ENCODE data around the gene TAAR9. TPM values are rescaled to one million over a fixed set of nuclear protein-coding genes. Genes with fewer than 3 reads are reported as not detected.

The TAAR9 gene
- polyA plus RNA-seq (2012; ENCODE audit: low read depth, missing spikeins) = not detected

- no peak for FAIRE-seq
- no peak for DNase-seq (ENCODE audit: insufficient read length, low spot score)
- TF ChIP-seq POLR2AphosphoS5 (IDR thresholded peaks at IDR 0.05; ENCODE audit: low read depth, low read length) = no peak
- TF ChIP-seq POU2F2 (IDR thresholded peaks at IDR 0.05; ENCODE audit: low read depth, low read length) = no peak
- no peak for TF ChIP-seq TAF1 (IDR thresholded peaks at IDR 0.05; ENCODE audit: low read depth, low read length)
- TF ChIP-seq PAX5 (IDR thresholded peaks at IDR 0.05; ENCODE audit: insufficient read depth, low read length, severe bottlenecking) = no peak
- no peak for TF ChIP-seq POLR2A (IDR thresholded peaks at IDR 0.05; ENCODE audit: low read depth, low read length)
- TF ChIP-seq SPI1 (IDR thresholded peaks at IDR 0.05; ENCODE audit: low read depth, low read length) = no peak
Measured at GRCh38 chr6:132537977-132538376, at the start of gene TAAR9. TAAR9 (plus strand) TSS chr6:132538277; CDS start chr6:132538290, 13 bp downstream.

- TF ChIP-seq SPI1 (IDR thresholded peaks at IDR 0.05; ENCODE audit: low read depth, low read length) (no peak), POU2F2 (IDR thresholded peaks at IDR 0.05; ENCODE audit: low read depth, low read length) (no peak), TAF1 (IDR thresholded peaks at IDR 0.05; ENCODE audit: low read depth, low read length) (no peak)
- no peak for FAIRE-seq
- no peak for DNase-seq (ENCODE audit: insufficient read length, low spot score)
Measured at GRCh38 chr6:132489376-132489775, 48.7 kb upstream of the TAAR9 start.

GRCh38 chr6:132490024-132490423 is 48.1 kb upstream of the TAAR9 start:
- DNase-seq (ENCODE audit: insufficient read length, low spot score) (no peak), FAIRE-seq (no peak)
- TF ChIP-seq SPI1 (IDR thresholded peaks at IDR 0.05; ENCODE audit: low read depth, low read length) (no peak), POLR2AphosphoS5 (IDR thresholded peaks at IDR 0.05; ENCODE audit: low read depth, low read length) (no peak)

GRCh38 chr6:132490478-132491204 is 47.4 kb upstream of the TAAR9 start:
- DNase-seq (ENCODE audit: insufficient read length, low spot score) (no peak), FAIRE-seq (peak; percentile 69)
- no peak for TF ChIP-seq POU2F2 (IDR thresholded peaks at IDR 0.05; ENCODE audit: low read depth, low read length)
- TF ChIP-seq TAF1 (IDR thresholded peaks at IDR 0.05; ENCODE audit: low read depth, low read length) = no peak; the same call in 1 of the 2 replicates
- no peak for TF ChIP-seq POLR2AphosphoS5 (IDR thresholded peaks at IDR 0.05; ENCODE audit: low read depth, low read length)
- no peak for TF ChIP-seq PAX5 (IDR thresholded peaks at IDR 0.05; ENCODE audit: insufficient read depth, low read length, severe bottlenecking)
- no peak for TF ChIP-seq SPI1 (IDR thresholded peaks at IDR 0.05; ENCODE audit: low read depth, low read length)

- FAIRE-seq (peak; percentile 9), DNase-seq (ENCODE audit: insufficient read length, low spot score) (no peak)
- TF ChIP-seq PAX5 (IDR thresholded peaks at IDR 0.05; ENCODE audit: insufficient read depth, low read length, severe bottlenecking) (no peak), POU2F2 (IDR thresholded peaks at IDR 0.05; ENCODE audit: low read depth, low read length) (no peak), POLR2A (IDR thresholded peaks at IDR 0.05; ENCODE audit: low read depth, low read length) (no peak), SPI1 (IDR thresholded peaks at IDR 0.05; ENCODE audit: low read depth, low read length) (no peak)
Measured at GRCh38 chr6:132491303-132491702, 46.8 kb upstream of the TAAR9 start.

- no peak for DNase-seq (ENCODE audit: insufficient read length, low spot score)
- TF ChIP-seq POU2F2 (IDR thresholded peaks at IDR 0.05; ENCODE audit: low read depth, low read length) (no peak), SPI1 (IDR thresholded peaks at IDR 0.05; ENCODE audit: low read depth, low read length) (no peak), PAX5 (IDR thresholded peaks at IDR 0.05; ENCODE audit: insufficient read depth, low read length, severe bottlenecking) (no peak), POLR2AphosphoS5 (IDR thresholded peaks at IDR 0.05; ENCODE audit: low read depth, low read length) (no peak), POLR2A (IDR thresholded peaks at IDR 0.05; ENCODE audit: low read depth, low read length) (no peak), TAF1 (IDR thresholded peaks at IDR 0.05; ENCODE audit: low read depth, low read length) (no peak)
- no peak for FAIRE-seq
Measured at GRCh38 chr6:132491881-132492280, 46.2 kb upstream of the TAAR9 start.

- DNase-seq (ENCODE audit: insufficient read length, low spot score) = no peak
- peak; percentile 84 for FAIRE-seq
Measured at GRCh38 chr6:132494954-132495353, 43.1 kb upstream of the TAAR9 start.

GRCh38 chr6:132495604-132496079 is 42.4 kb upstream of the TAAR9 start:
- no peak for FAIRE-seq
- TF ChIP-seq SPI1 (IDR thresholded peaks at IDR 0.05; ENCODE audit: low read depth, low read length) (no peak), TAF1 (IDR thresholded peaks at IDR 0.05; ENCODE audit: low read depth, low read length) (no peak), POU2F2 (IDR thresholded peaks at IDR 0.05; ENCODE audit: low read depth, low read length) (no peak), POLR2A (IDR thresholded peaks at IDR 0.05; ENCODE audit: low read depth, low read length) (no peak), PAX5 (IDR thresholded peaks at IDR 0.05; ENCODE audit: insufficient read depth, low read length, severe bottlenecking) (no peak), POLR2AphosphoS5 (IDR thresholded peaks at IDR 0.05; ENCODE audit: low read depth, low read length) (no peak)
- DNase-seq (ENCODE audit: insufficient read length, low spot score) = no peak

More at GRCh38 chr6:132494954-132495353, 43.1 kb upstream of the TAAR9 start:
- TF ChIP-seq SPI1 (IDR thresholded peaks at IDR 0.05; ENCODE audit: low read depth, low read length) (no peak), PAX5 (IDR thresholded peaks at IDR 0.05; ENCODE audit: insufficient read depth, low read length, severe bottlenecking) (no peak), TAF1 (IDR thresholded peaks at IDR 0.05; ENCODE audit: low read depth, low read length) (no peak), POU2F2 (IDR thresholded peaks at IDR 0.05; ENCODE audit: low read depth, low read length) (no peak), POLR2A (IDR thresholded peaks at IDR 0.05; ENCODE audit: low read depth, low read length) (no peak), POLR2AphosphoS5 (IDR thresholded peaks at IDR 0.05; ENCODE audit: low read depth, low read length) (no peak)

- no peak for DNase-seq (ENCODE audit: insufficient read length, low spot score)
- TF ChIP-seq POLR2A (IDR thresholded peaks at IDR 0.05; ENCODE audit: low read depth, low read length) (no peak), POLR2AphosphoS5 (IDR thresholded peaks at IDR 0.05; ENCODE audit: low read depth, low read length) (no peak), PAX5 (IDR thresholded peaks at IDR 0.05; ENCODE audit: insufficient read depth, low read length, severe bottlenecking) (no peak), TAF1 (IDR thresholded peaks at IDR 0.05; ENCODE audit: low read depth, low read length) (no peak), POU2F2 (IDR thresholded peaks at IDR 0.05; ENCODE audit: low read depth, low read length) (no peak), SPI1 (IDR thresholded peaks at IDR 0.05; ENCODE audit: low read depth, low read length) (no peak)
- FAIRE-seq = peak; percentile 68
Measured at GRCh38 chr6:132496519-132497180, 41.4 kb upstream of the TAAR9 start.
